ENCODE results near the gene BSND. TPM values are rescaled to one million over a fixed set of nuclear protein-coding genes. Genes with fewer than 3 reads are reported as not detected.

The BSND gene
- total RNA-seq, result not detected in 2 replicates

DNA sequence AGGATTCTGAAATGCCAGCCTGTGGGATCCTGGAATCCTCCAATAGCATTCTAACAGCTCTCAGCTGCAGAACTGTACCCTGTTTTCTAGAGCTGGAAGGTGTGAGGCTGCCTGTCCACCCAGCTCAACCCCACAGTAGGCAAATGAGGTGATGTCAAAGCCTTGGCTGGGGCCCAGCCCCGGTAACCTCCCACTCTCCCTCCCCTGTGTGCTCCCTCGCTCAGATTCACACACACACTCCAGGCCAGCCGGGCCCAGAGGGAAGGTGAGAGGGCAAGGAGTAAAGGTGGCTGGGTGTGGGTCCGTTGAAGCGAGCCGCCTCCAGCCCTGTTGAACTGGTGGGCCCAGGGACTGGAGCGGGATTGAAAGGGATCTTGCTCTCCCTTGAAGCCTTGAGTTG is at the start of gene BSND:
BSND (plus strand) TSS at position 257 of the 400 bp plus-strand sequence. CDS start 254 bp downstream, outside the sequence.

GRCh38 chr1:54980528-54981241 is 18.0 kb upstream of the BSND start, which contains the start of gene TMEM61:
Gene TMEM61 (plus strand): TSS chr1:54980628. CDS start chr1:54981066, 438 bp downstream.

GRCh38 chr1:55039342-55040082 is 40.8 kb downstream of the BSND start, which contains the start of gene PCSK9:
Gene PCSK9 (plus strand): TSS chr1:55039548. CDS start chr1:55039838, 290 bp downstream.

Other genes starting within 250 kb of the BSND start
- gene PARS2, start 234.4 kb upstream of the BSND start, total RNA-seq, result 5.3 and 6.5 TPM in 2 replicates
- gene TTC22, start 197.6 kb upstream of the BSND start, total RNA-seq, result not detected in 2 replicates
- gene DHCR24, start 111.7 kb upstream of the BSND start, total RNA-seq, result 252 and 282 TPM in 2 replicates
- not detected in 2 replicates for gene TMEM61, start 18.3 kb upstream of the BSND start, total RNA-seq
- 0.11 and 1.1 TPM in 2 replicates for gene PCSK9, start 40.6 kb downstream of the BSND start, total RNA-seq
- gene USP24, start 216.4 kb downstream of the BSND start, total RNA-seq, result 43.9 and 57.0 TPM in 2 replicates

All from uterine smooth muscle cell (primary cell).